Activated CD4-positive, CD25-positive, alpha-beta regulatory T cell treated with anti-CD3 and anti-CD28 coated beads, Interleukin-2, amount 50 U/mL, for 72 hours (primary cell): ENCODE results near the gene MBD3L4.
"Not testable (repeated sequence)": the region's sequence is repeated elsewhere in the genome, so short reads cannot be mapped to it uniquely, and the experiment has no call there.

Source experiments
- DNase-seq: peaks from one replicate; pipeline ENCODE4 v3.0.0; 2021

Gene MBD3L4

DNA sequence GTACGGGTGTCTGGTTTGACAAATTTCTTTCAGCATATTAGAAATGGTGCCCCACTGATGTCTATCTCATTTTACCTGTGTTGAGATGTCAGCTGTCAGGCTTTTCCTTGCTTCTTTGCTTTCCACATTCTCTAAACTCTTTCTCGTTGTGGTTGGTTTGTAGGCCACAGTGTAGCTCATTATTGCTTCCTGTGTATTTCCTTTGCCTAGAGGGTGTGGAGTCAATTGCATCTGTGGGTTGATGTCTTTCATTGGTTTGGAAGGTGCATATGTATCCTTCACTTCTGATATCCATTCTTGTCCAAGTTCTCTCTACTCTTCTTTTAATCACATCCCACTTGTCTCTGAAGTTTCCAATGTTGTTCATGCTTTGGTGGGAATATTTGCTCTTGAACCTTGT, 1.6 kb upstream of the MBD3L4 start:
- not testable (repeated sequence) for DNase-seq

DNA sequence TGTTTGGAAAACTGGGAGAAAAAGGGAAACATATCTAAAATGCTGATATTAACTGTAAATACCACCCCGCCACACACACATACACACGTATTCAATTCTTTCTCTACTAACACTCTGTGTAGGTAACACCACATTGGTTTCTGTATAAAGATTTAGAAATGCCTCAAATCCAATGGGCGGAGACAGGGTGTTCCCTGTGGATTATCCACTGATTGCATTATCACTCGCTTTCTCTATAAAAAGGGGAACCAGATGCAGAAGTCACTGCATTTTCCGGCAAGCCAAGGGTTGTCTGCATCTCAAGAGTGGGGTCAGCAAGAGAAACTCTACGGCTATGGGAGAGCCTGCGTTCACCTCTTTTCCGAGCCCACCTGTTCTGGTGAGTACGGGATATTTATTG, 9.7 kb downstream of the MBD3L4 start, which contains the start of gene MBD3L5:
Gene MBD3L5 (plus strand): TSS at position 301 of the 400 bp plus-strand sequence. CDS start 34 bp downstream, at position 335.
- not testable (repeated sequence) for DNase-seq

DNA sequence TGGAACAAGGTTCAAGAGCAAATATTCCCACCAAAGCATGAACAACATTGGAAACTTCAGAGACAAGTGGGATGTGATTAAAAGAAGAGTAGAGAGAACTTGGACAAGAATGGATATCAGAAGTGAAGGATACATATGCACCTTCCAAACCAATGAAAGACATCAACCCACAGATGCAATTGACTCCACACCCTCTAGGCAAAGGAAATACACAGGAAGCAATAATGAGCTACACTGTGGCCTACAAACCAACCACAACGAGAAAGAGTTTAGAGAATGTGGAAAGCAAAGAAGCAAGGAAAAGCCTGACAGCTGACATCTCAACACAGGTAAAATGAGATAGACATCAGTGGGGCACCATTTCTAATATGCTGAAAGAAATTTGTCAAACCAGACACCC, 11.2 kb downstream of the MBD3L4 start:
- not testable (repeated sequence) for DNase-seq

DNA sequence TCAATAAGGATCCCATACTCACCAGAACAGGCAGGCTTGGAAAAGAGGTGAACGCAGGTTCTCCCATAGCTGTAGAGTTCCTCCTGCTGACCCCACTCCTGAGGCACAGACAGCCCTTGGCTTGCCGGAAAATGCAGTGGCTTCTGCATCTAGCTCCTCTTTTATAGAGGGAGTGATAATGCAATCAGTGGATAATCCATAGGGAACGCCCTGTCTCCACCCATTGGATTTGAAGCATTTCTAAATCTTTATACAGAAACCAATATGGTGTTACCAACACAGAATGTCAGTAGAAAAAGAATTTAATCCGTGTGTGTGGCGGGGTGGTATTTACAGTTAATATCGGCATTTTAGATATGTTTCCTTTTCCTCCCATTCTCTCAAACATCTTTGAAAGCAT, 18.6 kb downstream of the MBD3L4 start, which contains the start of gene MBD3L2B:
Gene MBD3L2B (minus strand): TSS at position 101 of the 400 bp plus-strand sequence. CDS start 34 bp downstream, at position 67.
- DNase-seq: not testable (repeated sequence)

DNA sequence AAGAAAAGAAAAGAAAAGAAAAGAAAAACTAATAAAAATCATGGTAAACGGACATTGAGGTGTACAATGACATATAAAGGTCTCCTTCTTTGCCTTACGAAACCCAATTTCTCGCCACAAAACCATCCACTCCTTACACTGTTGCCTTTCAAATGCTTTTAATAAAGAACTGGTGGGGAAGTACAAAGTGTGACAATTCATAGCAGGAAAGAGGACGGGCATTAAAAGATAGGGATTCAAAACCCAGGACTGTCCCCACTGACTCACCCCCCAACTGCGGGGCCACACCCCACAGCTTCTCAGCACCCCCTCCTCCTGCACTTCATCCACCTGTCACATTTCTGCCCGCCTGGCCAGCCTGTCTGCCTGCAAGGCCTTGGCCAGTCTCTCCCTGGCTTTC, 21.2 kb downstream of the MBD3L4 start:
- no peak for DNase-seq

DNA sequence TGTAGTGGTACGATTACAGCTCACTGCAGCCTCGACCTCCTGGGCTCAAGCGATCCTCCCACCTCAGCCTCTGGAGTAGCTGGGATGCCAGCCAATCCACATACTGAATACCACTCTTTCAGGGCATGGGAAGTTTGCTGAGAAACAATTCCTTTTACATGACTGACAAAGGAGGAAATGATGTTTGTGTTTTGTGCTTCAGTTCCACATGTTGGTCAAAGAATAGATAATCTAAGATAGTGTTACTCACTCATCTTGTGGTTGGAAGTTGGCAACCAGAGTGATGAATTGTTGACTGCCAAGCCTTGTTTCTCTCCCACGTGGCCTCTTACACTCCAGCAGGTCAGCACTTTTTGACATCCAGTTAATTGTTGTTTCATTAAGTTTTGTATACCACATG, 26.3 kb downstream of the MBD3L4 start:
- DNase-seq: no peak

DNA sequence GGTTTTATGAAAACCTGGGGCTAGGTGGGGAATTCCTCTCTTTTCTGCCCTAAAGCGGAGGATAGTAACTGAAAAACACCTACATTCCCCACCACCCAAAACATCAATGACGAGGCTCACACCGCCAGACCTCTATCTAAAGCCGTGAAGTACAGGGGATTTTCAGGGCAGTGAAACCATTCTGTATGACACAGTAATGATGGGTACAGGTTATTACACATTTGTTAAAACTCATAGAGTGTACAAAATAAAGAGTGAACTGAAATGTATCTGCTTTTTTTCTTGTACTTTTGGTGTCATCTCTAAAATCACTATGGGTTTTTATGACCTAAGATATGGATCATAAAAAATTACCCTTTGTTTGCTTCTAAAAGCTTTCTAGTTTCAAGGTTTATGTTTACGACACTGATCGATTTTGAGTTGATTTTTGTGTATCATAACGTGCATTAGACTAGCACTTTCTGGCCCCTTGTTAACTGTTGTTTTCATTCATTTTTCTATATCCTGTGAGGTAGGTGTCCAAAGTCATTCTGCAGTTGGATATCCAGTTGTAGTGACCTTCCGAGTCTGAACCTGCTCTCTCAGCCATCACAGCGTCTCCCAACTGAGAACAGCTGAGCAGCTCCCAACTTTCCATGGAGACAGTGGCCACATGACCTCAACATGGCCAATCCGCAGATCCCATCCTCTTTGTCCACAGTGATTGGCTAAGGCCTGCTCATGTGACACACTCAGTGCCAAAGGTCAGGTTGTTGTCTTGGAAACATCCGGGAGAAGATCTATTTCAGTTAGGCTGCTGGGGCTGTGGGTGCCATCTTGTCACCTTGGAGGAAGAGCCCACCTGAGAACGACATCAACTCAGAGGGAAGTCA, 29.0 kb downstream of the MBD3L4 start:
- no peak for DNase-seq

DNA sequence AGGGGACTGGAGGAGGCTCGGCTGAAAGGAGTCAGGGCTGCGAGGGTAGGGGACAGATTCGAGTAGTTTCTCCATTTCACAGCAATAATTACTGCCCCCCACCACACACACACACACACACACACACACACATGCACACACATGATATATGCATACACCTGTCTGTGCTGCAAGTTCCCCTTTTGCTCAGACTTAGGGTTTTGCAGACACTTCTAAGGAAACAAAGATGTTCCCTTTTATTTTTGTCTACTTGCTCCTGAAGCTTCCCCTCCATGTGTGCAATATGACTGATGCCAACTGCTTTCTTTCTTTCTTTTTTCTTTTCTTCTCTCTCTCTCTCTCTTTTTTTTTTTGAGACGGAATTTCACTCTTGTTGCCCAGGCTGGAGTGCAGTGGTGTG, 32.1 kb downstream of the MBD3L4 start:
- DNase-seq: no peak

DNA sequence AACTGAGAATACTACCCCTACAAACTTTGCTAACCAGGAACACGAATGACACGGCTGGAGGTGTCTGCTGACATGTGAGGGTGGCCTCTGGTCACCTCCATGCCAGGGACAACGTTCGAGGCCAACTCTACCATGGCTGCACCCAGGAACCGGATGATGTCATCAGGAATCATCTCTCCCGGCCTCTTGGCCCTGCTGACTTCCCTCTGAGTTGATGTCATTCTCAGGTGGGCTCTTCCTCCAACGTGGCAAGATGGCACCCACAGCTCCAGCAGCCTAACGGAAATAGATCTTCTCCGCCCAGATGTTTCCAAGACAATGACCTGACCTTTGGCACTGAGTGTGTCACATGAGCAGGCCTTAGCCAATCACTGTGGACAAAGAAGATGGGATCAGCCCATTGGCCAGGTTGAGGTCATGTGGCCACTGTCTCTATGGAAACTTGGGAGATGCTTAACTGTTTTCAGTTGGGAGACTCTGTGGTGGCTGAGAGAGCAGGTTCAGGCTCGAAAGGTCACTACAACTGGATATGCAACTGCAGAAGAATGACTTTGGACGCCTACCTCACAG, 33.8 kb downstream of the MBD3L4 start:
- no peak for DNase-seq

DNA sequence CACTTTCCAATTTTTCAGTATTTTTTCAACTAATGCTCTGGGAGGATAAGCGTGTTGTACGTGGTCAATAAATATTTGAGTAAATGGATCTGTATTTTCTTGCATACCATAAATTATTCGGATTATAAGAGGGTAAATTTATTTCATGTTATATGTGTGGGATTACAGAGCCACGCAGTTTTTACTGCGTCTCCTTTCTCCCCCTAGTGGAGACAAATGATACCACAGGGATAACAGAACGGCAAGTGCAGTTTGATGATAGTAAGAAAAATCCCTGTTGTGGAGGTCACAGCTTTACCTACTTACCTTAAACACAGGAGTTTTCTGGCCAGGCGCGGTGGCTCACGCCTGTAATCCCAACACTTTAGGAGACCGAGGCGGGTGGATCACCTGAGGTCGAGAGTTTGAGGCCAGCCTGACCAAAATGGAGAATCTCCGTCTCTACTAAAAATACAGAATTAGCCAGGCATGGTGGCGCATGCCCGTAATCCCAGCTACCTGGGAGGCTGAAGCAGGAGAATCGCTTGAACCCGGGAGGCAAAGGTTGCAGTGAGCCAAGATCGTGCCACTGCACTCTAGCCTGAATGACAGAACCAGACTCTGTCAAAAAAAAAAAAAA, 35.6 kb downstream of the MBD3L4 start:
- DNase-seq: no peak

DNA sequence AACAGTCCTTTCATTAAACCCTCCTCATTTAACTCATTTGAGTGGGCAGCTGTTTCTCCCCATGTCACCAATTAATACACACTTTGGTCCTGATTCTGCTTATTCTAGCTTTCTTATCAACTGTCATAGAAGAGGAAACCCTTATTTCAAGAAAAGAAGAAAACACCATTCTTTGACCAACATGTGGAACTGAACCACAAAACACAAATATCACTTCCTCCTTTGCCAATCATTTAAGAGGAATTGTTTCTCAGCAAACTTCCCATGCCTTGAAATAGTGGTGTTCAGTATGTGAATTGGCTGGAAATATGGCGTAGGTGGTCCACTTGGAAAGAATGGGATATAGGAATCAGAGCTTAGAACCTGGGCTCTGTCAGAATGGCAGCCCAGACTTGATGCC, 39.2 kb downstream of the MBD3L4 start:
- DNase-seq: no peak

DNA sequence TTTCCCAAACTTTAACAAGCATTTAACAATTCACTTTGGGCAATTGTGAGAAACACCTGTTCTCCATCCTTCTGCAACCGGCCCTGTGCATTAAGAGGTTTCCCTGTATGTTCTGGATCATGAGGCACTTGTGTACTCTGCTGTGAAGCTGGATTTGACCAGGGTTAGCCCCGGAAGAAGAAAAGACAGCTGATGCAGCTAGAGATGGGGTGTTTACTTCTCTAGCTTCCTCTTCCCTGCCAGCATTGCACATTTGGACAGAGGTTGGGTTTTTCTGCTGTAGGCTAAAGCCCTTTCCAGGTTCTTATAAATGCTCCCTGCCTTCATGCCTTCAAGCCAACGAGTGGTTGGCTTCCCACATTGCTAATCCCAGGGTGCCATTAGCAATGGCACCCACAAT, 39.6 kb downstream of the MBD3L4 start:
- DNase-seq: no peak

DNA sequence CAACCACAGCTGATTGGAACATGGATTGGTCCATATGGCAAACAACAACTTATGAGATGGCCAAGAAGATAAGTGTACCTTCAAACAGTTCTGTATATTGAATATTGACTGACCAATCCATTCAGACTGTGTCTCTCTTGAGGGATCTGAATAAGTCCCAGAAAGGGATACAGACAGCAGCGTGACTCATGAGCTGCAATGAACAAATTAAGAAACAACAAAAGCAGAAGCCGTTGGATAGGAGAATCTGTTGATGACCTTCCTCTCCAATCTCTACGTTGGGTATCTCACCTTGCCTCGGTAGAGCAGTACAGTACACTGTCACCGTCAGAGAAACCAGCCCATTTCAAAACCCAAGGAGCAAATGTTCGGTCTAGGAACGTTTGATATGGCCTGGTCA, 40.0 kb downstream of the MBD3L4 start:
- no peak for DNase-seq

DNA sequence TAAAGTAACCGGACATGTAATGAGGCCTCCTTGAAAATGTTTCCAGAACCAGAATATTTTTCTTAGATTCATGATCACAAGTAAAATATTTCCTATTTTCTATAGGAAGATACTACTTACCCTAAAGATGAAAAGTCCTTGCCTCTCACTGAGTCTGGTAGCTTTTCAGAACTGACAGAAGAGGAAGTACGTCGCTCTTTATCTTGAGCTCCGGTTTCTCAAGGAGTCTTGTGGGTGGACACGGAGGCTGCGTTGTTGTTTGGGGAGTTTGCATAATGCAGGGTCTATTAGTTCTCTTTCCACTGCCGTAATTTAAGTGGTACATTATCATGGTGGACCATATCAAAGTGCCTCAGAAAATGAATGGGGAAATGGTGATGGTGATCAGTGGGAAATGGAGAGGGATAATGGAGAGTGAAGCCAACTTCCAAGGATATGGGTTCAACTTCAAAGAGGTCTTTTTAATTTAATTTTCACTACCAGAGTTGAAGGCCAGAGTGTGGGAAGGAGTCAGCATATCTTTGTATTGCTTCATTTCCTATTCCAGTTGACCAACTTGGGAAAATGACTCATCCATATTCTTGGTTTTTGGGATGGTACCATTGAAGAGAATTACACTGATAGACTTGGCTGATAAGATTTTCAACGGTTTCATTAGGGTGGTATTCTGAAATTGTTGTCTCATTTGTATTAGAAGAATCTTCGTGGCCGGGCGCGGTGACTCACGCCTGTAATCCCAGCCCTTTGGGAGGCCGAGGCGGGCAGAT, 42.1 kb downstream of the MBD3L4 start:
- DNase-seq: no peak

DNA sequence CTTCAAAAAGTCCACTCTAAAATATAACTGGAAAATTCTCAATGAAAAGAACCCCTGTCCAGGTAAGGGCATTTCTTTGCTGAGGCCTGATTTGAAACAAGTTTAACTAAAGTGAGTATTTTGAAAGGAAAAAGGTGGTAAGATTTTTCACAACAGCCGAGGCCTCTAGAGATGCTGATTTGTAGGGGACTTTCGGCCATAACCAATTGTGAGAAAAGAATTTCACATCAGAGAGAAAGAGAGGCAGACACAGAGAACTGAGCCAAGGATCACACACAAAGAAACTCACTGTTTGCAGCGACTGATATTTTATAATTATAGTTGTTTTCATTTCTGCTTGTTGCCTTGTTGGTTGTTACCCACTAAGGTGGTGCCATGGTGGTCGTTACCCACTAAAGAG, 43.2 kb downstream of the MBD3L4 start:
- no peak for DNase-seq

DNA sequence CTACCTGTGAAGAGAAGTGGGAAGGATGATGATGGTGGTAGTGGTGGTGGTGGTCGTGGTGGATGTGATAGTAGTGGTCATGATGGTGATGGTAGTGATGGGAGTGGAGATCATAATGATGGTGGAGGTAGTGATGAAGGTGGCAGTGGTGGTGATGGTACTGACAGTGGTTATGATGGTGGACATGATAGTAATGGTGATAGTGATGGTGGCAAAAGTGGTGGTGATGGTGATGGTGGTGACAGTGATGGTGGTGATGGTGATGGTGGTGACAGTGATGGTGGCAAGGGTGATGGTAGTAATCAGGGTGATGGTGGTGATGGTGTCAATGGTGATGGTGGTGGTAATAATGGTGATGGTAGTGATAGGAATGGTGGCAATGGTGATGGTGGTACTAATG, 44.9 kb downstream of the MBD3L4 start:
- no peak for DNase-seq

DNA sequence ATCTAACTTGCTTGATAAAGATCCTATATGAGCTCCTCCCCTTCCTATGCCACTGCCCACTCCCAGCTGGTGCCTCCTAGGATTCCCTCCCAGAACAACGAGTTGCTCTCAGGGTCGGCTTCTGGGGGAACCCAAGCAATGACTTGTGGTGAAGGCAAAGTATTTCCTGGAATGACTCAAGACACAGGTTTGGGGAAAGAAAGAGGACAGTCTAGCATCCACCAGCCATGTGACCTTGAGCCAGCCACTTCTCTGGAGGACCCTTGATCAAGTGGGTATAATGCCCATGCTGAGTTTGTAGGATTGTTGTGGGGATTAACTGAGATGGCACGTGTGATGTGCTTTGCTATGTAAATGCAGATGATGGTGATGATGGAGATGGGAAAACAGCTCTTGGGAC, 51.7 kb downstream of the MBD3L4 start:
- DNase-seq: no peak

DNA sequence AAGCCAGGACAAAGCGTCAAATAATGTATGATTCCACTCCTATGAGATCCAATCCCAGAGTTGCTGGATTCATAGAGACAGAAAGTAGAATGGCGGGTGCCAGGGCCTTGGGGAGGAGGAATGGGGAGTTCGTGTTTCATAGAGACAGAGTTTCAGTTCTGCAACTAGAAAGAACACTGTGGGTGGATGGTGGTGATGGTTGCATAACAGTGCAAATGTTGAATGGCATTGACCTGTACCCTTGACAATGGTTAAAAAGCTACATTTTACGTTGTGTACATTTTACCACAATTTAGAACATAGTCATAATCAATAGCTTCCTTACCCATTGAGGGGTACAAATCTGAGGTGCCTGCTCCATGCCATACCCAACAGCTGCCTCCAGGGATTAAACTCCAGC, 52.1 kb downstream of the MBD3L4 start:
- no peak for DNase-seq
